Testis (tissue), 3 donors: ENCODE data around the gene H6PD. TPM values are rescaled to one million over a fixed set of nuclear protein-coding genes. Genes with fewer than 3 reads are reported as not detected.
A peak's percentile ranks its signal among the peaks of the same experiment; 100 is the strongest.

Experiments used
- DNase-seq: peaks from one replicate; pipeline ENCODE4 v3.0.0-alpha.2; 2019
- H3K27ac ChIP-seq, 2 donors: fragments of 200-600 bp; sonication (generic); one replicate each; pipeline ENCODE4 v1.5.1; 2019
- H3K27me3 ChIP-seq: fragments of 200-600 bp; sonication (generic); one replicate; pipeline ENCODE4 v1.5.1; 2019
- H3K36me3 ChIP-seq: fragments of 200-600 bp; sonication (generic); one replicate; pipeline ENCODE4 v1.5.1; 2017; ENCODE audit warnings: low read depth; ENCODE audit errors: missing control alignments
- H3K4me1 ChIP-seq: fragments of 200-600 bp; sonication (generic); one replicate; pipeline ENCODE4 v1.5.1; 2019
- H3K4me3 ChIP-seq, 2 donors: fragments of 200-600 bp; sonication (generic); one replicate each; pipeline ENCODE4 v1.5.1; 2017 to 2019
- H3K9me3 ChIP-seq: fragments of 200-600 bp; sonication (generic); one replicate; pipeline ENCODE4 v1.5.1; 2017
- CTCF ChIP-seq, 3 experiments: fragments of 450-650 bp in 2 of 3; fragments of 200-600 bp in 1 of 3; sonication (generic) in 1 of 3; IDR thresholded peaks; one replicate each; pipeline ENCODE4 v1.5.1; 2016 to 2019; ENCODE audit warnings: antibody characterized with exemption in 3 of 3, mild to moderate bottlenecking in 2 of 3, moderate library complexity in 1 of 3
- POLR2A ChIP-seq: fragments of 450-650 bp; IDR thresholded peaks from one replicate; pipeline ENCODE4 v1.6.1; 2017; ENCODE audit warnings: antibody characterized with exemption, mild to moderate bottlenecking, moderate library complexity
- WGBS, 2 donors: methylation state at CpG; one replicate each; pipeline ENCODE4 v1.1.5; 2018; 5-methylcytosine and 5-hydroxymethylcytosine counted together
- intact Hi-C: fragments of 100-400 bp; cut with DNase I; formaldehyde crosslinking; loops from one replicate; pipeline ENCODE4 v1.15.1; 2023; ENCODE audit warnings: low total_unique reads
- polyA plus RNA-seq: library from polyadenylated mRNA; stranded (reverse); fragments of 350-450 nt; fragmentation: Illumina TruSeq; extraction: RNeasy Lipid Tissue Mini Kit (QIAGEN cat#74804); gene quantifications from one replicate; pipeline ENCODE4 v1.2.3, GENCODE V29; 2014; ENCODE audit warnings: low read depth, low replicate concordance; ENCODE audit not compliant: insufficient read depth
- total RNA-seq, 2 donors: library from RNA; depleted of rRNA; stranded (reverse); fragments of >200 nt; gene quantifications; one replicate each; pipeline ENCODE4 v1.2.3, GENCODE V29; 2016

The H6PD gene
- total and polyA plus RNA-seq, 3 donors from 2014 or later = 23.8 to 67.8 (median 55.0) TPM

GRCh38 chr1:9313576-9313975 lies 79.0 kb downstream of the H6PD start:
- H3K27me3 ChIP-seq = no peaks in the 10 kb centered on the region
- 76 to 85% methylated on average over 9 to 11 of the region's 11 CpGs for WGBS, 2 donors
- no peak overlapping the region for H3K27ac ChIP-seq
- no peak for TF ChIP-seq POLR2A
- no peaks in the 10 kb centered on the region for H3K9me3 ChIP-seq
- DNase-seq = no peak
- intact Hi-C loops = loop anchor here (10.0 kb wide), 1 partner anchor 61 kb away; no protein-coding TSS in a partner anchor
- no peak overlapping the region for H3K4me3 ChIP-seq
- no peaks in the 10 kb centered on the region for H3K36me3 ChIP-seq
- peaks cover 28% of the 10 kb centered on the region for H3K4me1 ChIP-seq

- 79 to 84% methylated on average over 8 of the region's 8 CpGs for WGBS, 2 donors
Measured at GRCh38 chr1:9314111-9314510, 79.5 kb downstream of the H6PD start.

GRCh38 chr1:9314711-9315379 lies 80.3 kb downstream of the H6PD start:
- Histone ChIP-seq H3K4me1 (peaks cover 28% of the 10 kb centered on the region), H3K36me3 (no peaks in the 10 kb centered on the region), H3K9me3 (no peaks in the 10 kb centered on the region), H3K27ac (no peak overlapping the region), H3K27me3 (no peaks in the 10 kb centered on the region), H3K4me3 (no peak overlapping the region)
- no peak for DNase-seq
- intact Hi-C loops = loop anchor here (10.0 kb wide), 1 partner anchor 60 kb away; no protein-coding TSS in a partner anchor
- TF ChIP-seq POLR2A (no peak), CTCF (IDR thresholded peaks at IDR 0.05) (no peak)
- WGBS, 2 donors = 79 to 86% methylated on average over 11 of the region's 11 CpGs

More at GRCh38 chr1:9314111-9314510, 79.5 kb downstream of the H6PD start:
- Histone ChIP-seq H3K27me3 (no peaks in the 10 kb centered on the region), H3K27ac (no peak overlapping the region), H3K36me3 (no peaks in the 10 kb centered on the region), H3K9me3 (no peaks in the 10 kb centered on the region), H3K4me3 (no peak overlapping the region), H3K4me1 (peaks cover 28% of the 10 kb centered on the region)
- DNase-seq = no peak
- intact Hi-C loops = loop anchor here (10.0 kb wide), 1 partner anchor 61 kb away; no protein-coding TSS in a partner anchor
- TF ChIP-seq CTCF (IDR thresholded peaks at IDR 0.05) (no peak), POLR2A (no peak)

- peaks cover 29% of the 10 kb centered on the region for H3K4me1 ChIP-seq
- no peak overlapping the region for H3K4me3 ChIP-seq
- WGBS, 2 donors = 58 to 69% methylated on average over 16 to 20 of the region's 20 CpGs
- peak; percentile 45 for DNase-seq
- H3K36me3 ChIP-seq = no peaks in the 10 kb centered on the region
- TF ChIP-seq POLR2A (no peak), CTCF (IDR thresholded peaks at IDR 0.05) (no peak)
- H3K27me3 ChIP-seq = no peaks in the 10 kb centered on the region
- no peak overlapping the region for H3K27ac ChIP-seq
- intact Hi-C loops = loop anchor here (10.0 kb wide), 1 partner anchor 59 kb away; no protein-coding TSS in a partner anchor
- no peaks in the 10 kb centered on the region for H3K9me3 ChIP-seq
Measured at GRCh38 chr1:9315411-9316079, 81.0 kb downstream of the H6PD start.

GRCh38 chr1:9316080-9316444 lies 81.5 kb downstream of the H6PD start:
- no peaks in the 10 kb centered on the region for H3K27me3 ChIP-seq
- DNase-seq = no peak
- H3K4me3 ChIP-seq = no peak overlapping the region
- H3K27ac ChIP-seq = no peak overlapping the region
- WGBS, 2 donors = 71 to 77% methylated on average over 4 to 7 of the region's 7 CpGs
- TF ChIP-seq POLR2A = no peak
- no peak for TF ChIP-seq CTCF (IDR thresholded peaks at IDR 0.05)
- intact Hi-C loops = loop anchor here (10.0 kb wide), 1 partner anchor 59 kb away; no protein-coding TSS in a partner anchor
- H3K4me1 ChIP-seq = peaks cover 32% of the 10 kb centered on the region
- H3K9me3 ChIP-seq = no peaks in the 10 kb centered on the region
- no peaks in the 10 kb centered on the region for H3K36me3 ChIP-seq
